Testis (tissue), 2 donors: ENCODE measurements around the gene ATP6V1G2.

Source experiments
- POLR2A ChIP-seq: fragments of 450-650 bp; IDR thresholded peaks from one replicate; pipeline ENCODE4 v1.6.1; 2017; ENCODE audit warnings: antibody characterized with exemption, mild to moderate bottlenecking, moderate library complexity
- TF ChIP-seq, protein P1 (sequence below), 3 experiments: fragments of 450-650 bp in 2 of 3; fragments of 200-600 bp in 1 of 3; sonication (generic) in 1 of 3; IDR thresholded peaks; one replicate each; pipeline ENCODE4 v1.5.1; 2016 to 2019; ENCODE audit warnings: antibody characterized with exemption in 3 of 3, mild to moderate bottlenecking in 2 of 3, moderate library complexity in 1 of 3

- no peak for TF ChIP-seq POLR2A
- TF ChIP-seq, protein P1, sequence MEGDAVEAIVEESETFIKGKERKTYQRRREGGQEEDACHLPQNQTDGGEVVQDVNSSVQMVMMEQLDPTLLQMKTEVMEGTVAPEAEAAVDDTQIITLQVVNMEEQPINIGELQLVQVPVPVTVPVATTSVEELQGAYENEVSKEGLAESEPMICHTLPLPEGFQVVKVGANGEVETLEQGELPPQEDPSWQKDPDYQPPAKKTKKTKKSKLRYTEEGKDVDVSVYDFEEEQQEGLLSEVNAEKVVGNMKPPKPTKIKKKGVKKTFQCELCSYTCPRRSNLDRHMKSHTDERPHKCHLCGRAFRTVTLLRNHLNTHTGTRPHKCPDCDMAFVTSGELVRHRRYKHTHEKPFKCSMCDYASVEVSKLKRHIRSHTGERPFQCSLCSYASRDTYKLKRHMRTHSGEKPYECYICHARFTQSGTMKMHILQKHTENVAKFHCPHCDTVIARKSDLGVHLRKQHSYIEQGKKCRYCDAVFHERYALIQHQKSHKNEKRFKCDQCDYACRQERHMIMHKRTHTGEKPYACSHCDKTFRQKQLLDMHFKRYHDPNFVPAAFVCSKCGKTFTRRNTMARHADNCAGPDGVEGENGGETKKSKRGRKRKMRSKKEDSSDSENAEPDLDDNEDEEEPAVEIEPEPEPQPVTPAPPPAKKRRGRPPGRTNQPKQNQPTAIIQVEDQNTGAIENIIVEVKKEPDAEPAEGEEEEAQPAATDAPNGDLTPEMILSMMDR (IDR thresholded peaks at IDR 0.05), result no peak
Measured at GRCh38 chr6:31510007-31510406, 36.4 kb downstream of the ATP6V1G2 start.
